Cardiac septum (tissue), 1 donor: ENCODE data around the gene SYNPO2L. TPM values are rescaled to one million over a fixed set of nuclear protein-coding genes. Genes with fewer than 3 reads are reported as not detected.
A peak's percentile ranks its signal among the peaks of the same experiment; 100 is the strongest.

Source experiments
- DNase-seq: peaks from one replicate; pipeline ENCODE4 v3.0.0-alpha.2; 2020; ENCODE audit warnings: low spot score
- intact Hi-C: fragments of 100-400 bp; cut with DNase I; formaldehyde crosslinking; loops from one replicate; pipeline ENCODE4 v1.14.0; 2022
- total RNA-seq: library from RNA; stranded (reverse); fragmentation: NEBNext Ultra II Directional; extraction: Animal tissue kit (Norgen Biotek cat#: 25700); gene quantifications from one replicate; pipeline ENCODE4 v1.2.1, GENCODE V29; 2021
- donor health status: DM: no; HTN: no; CAD: no.

Gene SYNPO2L
- total RNA-seq, 1 donor from 2014 or later: 792 TPM

GRCh38 chr10:73650537-73651331 is 5.1 kb downstream of the SYNPO2L start:
- peak; percentile 89 for DNase-seq
- intact Hi-C loops: loop anchor here (5.0 kb wide), 2 partner anchors 73 to 122 kb away; a partner anchor contains a TSS

GRCh38 chr10:73649876-73650536 is 5.8 kb downstream of the SYNPO2L start:
- intact Hi-C loops: loop anchor here (5.0 kb wide), 3 partner anchors 73 to 122 kb away; a partner anchor contains a TSS
- no peak for DNase-seq

DNA sequence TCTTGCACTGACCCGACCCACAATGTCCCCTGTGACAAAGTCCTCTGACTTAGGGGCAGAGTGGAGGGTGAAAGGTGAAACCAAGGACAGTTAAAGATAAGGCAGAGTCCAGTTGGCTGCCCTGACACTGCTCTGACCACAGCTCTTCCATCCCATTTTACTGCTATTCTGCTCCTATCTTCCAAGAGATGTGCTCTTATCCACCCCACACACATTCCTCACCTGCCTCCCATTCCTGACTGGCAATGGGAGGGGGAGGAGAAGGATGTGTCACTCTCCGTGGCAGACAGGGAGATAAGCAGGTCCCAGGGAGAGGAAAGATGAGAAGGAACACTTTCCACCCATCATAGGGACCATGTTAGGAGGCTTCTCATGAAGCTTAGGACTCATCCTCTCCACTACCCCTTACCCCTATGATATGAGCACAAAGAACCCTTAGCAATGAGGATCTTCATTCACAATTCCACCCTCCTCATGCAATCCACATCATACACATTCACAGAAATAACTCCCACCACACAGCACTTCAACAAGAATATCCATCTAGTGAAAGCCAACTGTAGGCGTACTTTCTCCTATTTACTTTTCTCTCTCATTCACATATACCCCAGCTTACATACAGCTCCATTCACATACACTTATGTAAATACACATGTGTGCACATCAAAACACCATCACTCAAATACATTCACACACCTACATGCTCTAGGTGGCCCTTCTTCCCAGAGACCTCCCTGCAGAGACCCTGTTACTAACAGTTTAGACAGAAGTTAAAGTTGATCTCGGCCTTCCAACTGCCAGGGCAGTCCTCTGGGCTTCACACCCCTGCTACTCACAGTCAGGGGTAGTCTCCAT is 6.6 kb downstream of the SYNPO2L start:
- intact Hi-C loops: loop anchor here (5.0 kb wide), 1 partner anchor 83 kb away; no protein-coding TSS in a partner anchor
- DNase-seq: no peak

- intact Hi-C loops: loop anchor here (5.0 kb wide), 1 partner anchor 84 kb away; no protein-coding TSS in a partner anchor
- DNase-seq: no peak
These were observed 7.8 kb downstream of the SYNPO2L start for GRCh38 chr10:73647875-73648651.

GRCh38 chr10:73647211-73647874 is 8.5 kb downstream of the SYNPO2L start:
- intact Hi-C loops: loop anchor here (5.0 kb wide), 1 partner anchor 85 kb away; no protein-coding TSS in a partner anchor
- DNase-seq: no peak

- no peak for DNase-seq
- intact Hi-C loops: loop anchor here (5.0 kb wide), 1 partner anchor 86 kb away; no protein-coding TSS in a partner anchor
These were observed 9.2 kb downstream of the SYNPO2L start for GRCh38 chr10:73646598-73647041.

GRCh38 chr10:73645251-73645650 is 10.6 kb downstream of the SYNPO2L start:
- DNase-seq: no peak
- intact Hi-C loops: loop anchor here (5.0 kb wide), 1 partner anchor 87 kb away; no protein-coding TSS in a partner anchor

GRCh38 chr10:73644767-73645166 is 11.1 kb downstream of the SYNPO2L start:
- intact Hi-C loops: loop anchor here (1.0 to 5.0 kb wide), 2 partner anchors 88 to 115 kb away; no protein-coding TSS in a partner anchor
- DNase-seq: no peak

DNA sequence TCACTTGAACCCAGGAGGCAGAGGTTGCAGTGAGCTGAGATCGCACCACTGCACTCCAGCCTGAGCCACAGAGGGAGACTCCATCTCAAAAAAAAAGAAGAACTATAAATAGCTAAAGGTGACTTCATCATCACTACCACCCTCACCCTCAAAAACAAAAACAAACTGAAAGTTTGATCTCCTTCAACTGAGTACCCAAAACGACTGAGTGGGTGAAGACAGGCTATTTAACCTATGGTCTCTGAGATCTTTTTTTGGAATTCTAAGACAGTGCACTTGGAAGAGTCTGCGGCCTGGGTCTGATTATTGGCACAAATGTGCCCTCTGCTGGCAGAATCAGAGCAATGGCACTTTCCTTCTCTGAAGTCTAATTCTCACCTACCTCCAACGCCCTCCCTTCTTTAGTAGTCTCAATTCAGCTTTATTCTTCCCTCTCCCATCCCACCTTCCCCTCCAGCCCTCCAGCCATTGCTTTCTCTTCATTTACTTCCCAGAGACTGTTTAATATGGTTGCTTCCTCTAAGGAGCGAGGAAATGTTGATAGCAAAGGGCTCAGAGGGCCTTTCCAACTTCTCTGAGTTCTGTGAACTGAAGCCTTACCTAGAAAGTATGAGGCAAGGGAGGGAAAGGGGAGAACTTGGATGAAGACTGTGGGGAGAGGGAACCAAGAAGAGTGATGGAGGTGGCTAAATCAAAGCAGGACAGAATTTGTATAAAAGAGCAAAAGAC is 11.7 kb downstream of the SYNPO2L start:
- intact Hi-C loops: loop anchor here (1.0 kb wide), 1 partner anchor 115 kb away; no protein-coding TSS in a partner anchor

GRCh38 chr10:73643362-73643761 is 12.5 kb downstream of the SYNPO2L start:
- intact Hi-C loops: no loop called here
- DNase-seq: no peak

More for the DNA sequence above, 11.7 kb downstream of the SYNPO2L start:
- no peak for DNase-seq

GRCh38 chr10:73641328-73642060 is 14.3 kb downstream of the SYNPO2L start, which contains the start of gene MYOZ1:
TSS of gene MYOZ1 (minus strand) at chr10:73641474. CDS start at chr10:73640017, 1,457 bp downstream.
- DNase-seq: no peak
- intact Hi-C loops: no loop called here

DNA sequence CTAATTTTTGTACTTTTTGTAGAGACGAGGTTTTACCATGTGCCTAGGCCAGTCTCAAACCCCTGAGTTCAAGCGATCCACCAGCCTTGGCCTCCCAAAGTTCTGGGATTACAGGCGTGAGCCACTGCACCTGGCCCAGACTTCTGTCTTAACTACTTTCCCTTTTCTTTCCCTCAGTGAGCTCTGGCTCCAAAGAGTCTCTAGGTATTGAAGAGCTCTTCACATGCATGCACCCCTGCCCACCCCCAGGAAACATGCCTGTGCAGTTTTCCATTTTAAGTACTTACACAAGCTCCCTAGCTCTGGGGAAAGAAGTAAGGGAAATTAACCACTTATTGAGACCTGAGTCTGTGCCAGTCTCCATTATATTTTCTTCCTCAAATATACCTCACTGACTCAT is 16.5 kb downstream of the SYNPO2L start:
- DNase-seq: no peak
- intact Hi-C loops: no loop called here

DNA sequence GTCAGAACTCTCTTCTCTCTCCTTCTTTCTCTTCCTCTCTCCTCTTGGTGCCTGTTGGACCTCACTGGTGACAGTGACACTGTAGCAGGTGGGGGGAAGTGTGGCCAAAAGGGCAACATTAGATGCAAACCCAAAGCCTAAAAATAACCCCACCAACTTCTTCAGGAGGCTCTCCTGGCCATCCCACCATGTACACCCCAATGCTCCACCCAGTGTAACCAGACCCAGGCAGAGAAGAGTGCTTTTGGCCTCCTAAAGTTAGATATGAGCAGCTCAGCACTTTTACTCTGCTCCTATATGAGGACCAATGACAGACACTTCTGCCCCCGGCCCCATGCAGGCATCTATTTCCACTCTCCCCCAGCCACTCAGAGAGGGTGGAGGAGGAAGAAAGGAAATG is 20.0 kb downstream of the SYNPO2L start:
- intact Hi-C loops: no loop called here
- DNase-seq: no peak

GRCh38 chr10:73634421-73634820 is 21.4 kb downstream of the SYNPO2L start:
- intact Hi-C loops: no loop called here
- DNase-seq: no peak

GRCh38 chr10:73629165-73629564 is 26.7 kb downstream of the SYNPO2L start:
- intact Hi-C loops: loop anchor here (5.0 kb wide), 1 partner anchor 52 kb away; no protein-coding TSS in a partner anchor

DNA sequence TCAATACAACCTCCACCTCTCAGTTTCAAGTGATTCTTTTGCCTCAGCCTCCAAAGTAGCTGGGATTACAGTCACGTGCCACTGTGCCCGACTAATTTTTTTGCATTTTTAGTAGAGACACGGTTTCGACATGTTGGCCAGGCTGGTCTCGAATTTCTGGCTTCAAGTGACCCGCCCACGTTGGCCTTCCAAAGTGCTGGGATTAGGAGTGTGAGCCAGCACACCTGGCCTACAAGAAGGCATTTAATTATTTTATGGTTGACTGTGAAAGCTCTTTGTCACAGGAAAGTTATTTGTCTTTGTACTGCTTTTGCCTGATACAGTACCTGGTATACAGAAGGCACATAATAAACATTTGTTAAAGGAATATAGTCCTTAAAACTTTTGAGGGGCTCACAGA is 27.4 kb downstream of the SYNPO2L start:
- intact Hi-C loops: loop anchor here (5.0 kb wide), 1 partner anchor 51 kb away; no protein-coding TSS in a partner anchor

More at GRCh38 chr10:73629165-73629564, 26.7 kb downstream of the SYNPO2L start:
- no peak for DNase-seq

More for the DNA sequence above, 27.4 kb downstream of the SYNPO2L start:
- no peak for DNase-seq
